HL-60 (cell line): Measurements from ENCODE around the gene C22orf31.

Experiments
- DNase-seq, 2 experiments: peaks; one replicate each; pipeline ENCODE4 v3.0.0-alpha.2; 2010 to 2020; ENCODE audit warnings: low read depth in 1 of 2, low spot score in 1 of 2
- H3K27ac ChIP-seq: fragments of 250-450 bp; sonication (Bioruptor Pico); replicated peaks from 2 replicates; pipeline ENCODE4 v1.5.1; 2020; ENCODE audit warnings: mild to moderate bottlenecking, moderate library complexity
- H3K27me3 ChIP-seq: fragments of 250-450 bp; sonication (Bioruptor Pico); 2 replicates; pipeline ENCODE4 v1.5.1; 2021; ENCODE audit warnings: mild to moderate bottlenecking, moderate library complexity; ENCODE audit not compliant: insufficient read depth, poor library complexity, severe bottlenecking
- H3K4me3 ChIP-seq: replicated peaks from 2 replicates; pipeline ENCODE4 v1.5.1; 2011; ENCODE audit warnings: mild to moderate bottlenecking, control low read depth, low read length; ENCODE audit not compliant: insufficient read depth
- GABPA ChIP-seq: IDR thresholded peaks from 2 replicates; pipeline ENCODE4 v1.6.1; 2012; ENCODE audit warnings: low read depth
- POLR2AphosphoS5 ChIP-seq: IDR thresholded peaks from 2 replicates; pipeline ENCODE4 v1.6.1; 2012; ENCODE audit warnings: low read depth
- SPI1 ChIP-seq: IDR thresholded peaks from 2 replicates; pipeline ENCODE4 v1.6.1; 2012; ENCODE audit warnings: low read depth, mild to moderate bottlenecking, borderline replicate concordance
- TF ChIP-seq, protein P1 (sequence below): IDR thresholded peaks from 2 replicates; pipeline ENCODE4 v1.6.1; 2012; ENCODE audit warnings: low read depth; ENCODE audit not compliant: insufficient replicate concordance
- TF ChIP-seq, protein P2 (sequence below): IDR thresholded peaks from one replicate; pipeline ENCODE4 v1.5.1; 2011; ENCODE audit warnings: low read length, control low read depth, inconsistent platforms; ENCODE audit not compliant: insufficient read depth

C22orf31 gene

DNA sequence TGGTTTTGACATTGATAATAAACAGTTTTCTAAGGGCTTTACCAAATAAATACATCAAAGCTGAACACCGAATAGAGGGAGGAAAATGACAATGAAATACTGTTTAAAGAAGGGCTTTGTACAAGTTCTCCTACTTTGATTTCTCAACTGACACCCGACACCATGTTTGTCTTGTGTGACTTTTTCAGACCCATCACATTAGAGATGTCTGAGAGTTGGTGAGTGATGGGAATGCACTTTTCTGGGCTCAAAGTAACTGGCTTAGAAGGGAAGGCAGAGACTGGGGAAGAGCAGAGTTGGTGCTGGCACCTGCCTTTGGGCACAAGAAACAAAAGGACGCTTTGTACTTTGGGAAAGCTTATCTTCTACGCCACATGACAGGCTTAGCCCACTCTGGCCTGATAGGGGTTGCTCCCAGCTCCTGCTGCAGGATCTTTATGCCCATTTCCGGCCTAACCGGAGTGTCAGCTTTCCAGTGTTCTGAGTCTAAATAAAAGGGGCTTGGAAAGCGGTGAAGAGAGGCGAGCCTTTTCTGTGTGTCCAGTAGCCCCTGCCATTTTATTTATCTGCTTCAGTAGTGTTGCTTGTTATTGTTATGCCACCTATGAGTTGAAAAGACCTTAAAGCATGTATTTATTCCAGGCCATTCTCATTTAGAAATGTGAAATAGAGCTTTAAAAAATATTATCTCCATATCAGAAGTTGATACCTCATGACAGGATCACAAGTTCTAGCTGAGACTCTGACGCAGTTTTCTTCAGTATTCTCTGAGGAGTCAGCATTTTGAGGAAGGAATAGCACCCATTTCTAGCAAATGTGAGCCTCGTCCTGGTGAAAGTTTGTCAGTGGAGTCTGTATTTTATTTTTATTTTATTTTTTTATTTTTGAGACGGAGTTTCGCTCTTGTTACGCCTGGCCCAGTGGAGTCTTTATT, 35.4 kb upstream of the C22orf31 start:
- H3K4me3 ChIP-seq = no peak overlapping the region
- no peak for DNase-seq
- H3K27ac ChIP-seq = no peak overlapping the region
- no peaks in the 10 kb centered on the region for H3K27me3 ChIP-seq
- TF ChIP-seq POLR2AphosphoS5 (no peak), SPI1 (no peak), GABPA (no peak)
- TF ChIP-seq, protein P1, sequence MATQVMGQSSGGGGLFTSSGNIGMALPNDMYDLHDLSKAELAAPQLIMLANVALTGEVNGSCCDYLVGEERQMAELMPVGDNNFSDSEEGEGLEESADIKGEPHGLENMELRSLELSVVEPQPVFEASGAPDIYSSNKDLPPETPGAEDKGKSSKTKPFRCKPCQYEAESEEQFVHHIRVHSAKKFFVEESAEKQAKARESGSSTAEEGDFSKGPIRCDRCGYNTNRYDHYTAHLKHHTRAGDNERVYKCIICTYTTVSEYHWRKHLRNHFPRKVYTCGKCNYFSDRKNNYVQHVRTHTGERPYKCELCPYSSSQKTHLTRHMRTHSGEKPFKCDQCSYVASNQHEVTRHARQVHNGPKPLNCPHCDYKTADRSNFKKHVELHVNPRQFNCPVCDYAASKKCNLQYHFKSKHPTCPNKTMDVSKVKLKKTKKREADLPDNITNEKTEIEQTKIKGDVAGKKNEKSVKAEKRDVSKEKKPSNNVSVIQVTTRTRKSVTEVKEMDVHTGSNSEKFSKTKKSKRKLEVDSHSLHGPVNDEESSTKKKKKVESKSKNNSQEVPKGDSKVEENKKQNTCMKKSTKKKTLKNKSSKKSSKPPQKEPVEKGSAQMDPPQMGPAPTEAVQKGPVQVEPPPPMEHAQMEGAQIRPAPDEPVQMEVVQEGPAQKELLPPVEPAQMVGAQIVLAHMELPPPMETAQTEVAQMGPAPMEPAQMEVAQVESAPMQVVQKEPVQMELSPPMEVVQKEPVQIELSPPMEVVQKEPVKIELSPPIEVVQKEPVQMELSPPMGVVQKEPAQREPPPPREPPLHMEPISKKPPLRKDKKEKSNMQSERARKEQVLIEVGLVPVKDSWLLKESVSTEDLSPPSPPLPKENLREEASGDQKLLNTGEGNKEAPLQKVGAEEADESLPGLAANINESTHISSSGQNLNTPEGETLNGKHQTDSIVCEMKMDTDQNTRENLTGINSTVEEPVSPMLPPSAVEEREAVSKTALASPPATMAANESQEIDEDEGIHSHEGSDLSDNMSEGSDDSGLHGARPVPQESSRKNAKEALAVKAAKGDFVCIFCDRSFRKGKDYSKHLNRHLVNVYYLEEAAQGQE = no peak
- TF ChIP-seq, protein P2, sequence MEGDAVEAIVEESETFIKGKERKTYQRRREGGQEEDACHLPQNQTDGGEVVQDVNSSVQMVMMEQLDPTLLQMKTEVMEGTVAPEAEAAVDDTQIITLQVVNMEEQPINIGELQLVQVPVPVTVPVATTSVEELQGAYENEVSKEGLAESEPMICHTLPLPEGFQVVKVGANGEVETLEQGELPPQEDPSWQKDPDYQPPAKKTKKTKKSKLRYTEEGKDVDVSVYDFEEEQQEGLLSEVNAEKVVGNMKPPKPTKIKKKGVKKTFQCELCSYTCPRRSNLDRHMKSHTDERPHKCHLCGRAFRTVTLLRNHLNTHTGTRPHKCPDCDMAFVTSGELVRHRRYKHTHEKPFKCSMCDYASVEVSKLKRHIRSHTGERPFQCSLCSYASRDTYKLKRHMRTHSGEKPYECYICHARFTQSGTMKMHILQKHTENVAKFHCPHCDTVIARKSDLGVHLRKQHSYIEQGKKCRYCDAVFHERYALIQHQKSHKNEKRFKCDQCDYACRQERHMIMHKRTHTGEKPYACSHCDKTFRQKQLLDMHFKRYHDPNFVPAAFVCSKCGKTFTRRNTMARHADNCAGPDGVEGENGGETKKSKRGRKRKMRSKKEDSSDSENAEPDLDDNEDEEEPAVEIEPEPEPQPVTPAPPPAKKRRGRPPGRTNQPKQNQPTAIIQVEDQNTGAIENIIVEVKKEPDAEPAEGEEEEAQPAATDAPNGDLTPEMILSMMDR = no peak

DNA sequence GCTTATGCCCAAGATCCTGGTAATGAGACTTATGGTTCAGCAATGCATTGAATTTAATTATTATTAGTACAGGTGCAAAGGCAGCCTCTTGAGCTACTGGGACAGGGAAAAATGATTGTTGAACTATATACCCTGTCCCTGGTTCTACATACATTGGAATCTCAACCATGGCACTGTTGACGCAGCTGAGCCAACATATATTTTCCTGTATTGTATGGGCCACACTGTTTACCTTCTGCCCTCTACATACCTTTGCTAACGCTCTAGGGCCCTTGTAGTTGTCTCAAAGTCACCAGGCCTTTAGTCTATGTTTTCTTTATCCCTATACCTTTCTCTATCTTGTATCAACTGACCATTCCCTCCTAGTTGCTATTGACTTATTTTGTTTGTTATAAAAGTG, 33.8 kb upstream of the C22orf31 start:
- H3K27me3 ChIP-seq = no peaks in the 10 kb centered on the region
- no peak overlapping the region for H3K27ac ChIP-seq
- DNase-seq = no peak
- TF ChIP-seq GABPA (no peak), SPI1 (no peak), POLR2AphosphoS5 (no peak)
- TF ChIP-seq, protein P1 = no peak
- TF ChIP-seq, protein P2 = no peak
- no peak overlapping the region for H3K4me3 ChIP-seq

DNA sequence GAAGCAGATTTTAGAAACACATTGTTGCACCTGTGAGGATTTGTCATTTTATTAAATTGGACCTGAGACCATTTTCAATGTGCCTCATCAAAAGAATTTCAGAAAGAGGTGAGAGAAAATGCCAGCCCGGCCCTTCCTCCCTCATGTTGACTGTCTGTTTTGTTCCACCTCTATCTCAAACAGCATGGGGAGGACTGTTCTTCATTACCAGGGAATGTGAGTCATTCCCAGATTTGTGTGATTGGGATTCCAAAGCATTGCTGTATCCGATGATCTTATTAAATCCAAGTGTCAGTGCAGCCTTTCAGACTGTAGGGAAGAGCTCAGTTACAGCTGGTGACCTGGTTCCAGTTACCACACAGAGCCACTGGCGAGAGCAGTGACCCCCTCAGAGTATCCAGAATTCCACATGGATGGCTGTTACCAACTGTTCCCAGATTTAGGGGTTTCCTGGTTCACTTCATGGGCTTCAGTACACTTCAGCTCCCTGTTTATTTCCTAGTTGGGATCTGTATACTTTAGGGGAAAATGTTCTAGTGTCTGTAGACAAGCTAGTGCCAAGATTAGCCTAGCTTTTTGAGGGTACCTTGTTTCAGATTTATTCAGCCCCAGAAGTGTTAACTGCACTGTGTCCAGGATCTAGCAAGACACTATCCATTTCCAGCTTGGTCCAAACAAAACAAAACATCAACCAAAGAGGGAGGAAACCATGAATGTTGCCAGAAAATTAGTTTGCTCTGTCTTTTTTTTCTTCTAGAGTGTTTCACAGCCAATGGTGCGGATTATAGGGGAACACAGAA, 32.1 kb upstream of the C22orf31 start:
- no peak for DNase-seq

GRCh38 chr22:29093030-29093429, 31.4 kb upstream of the C22orf31 start:
- no peak overlapping the region for H3K27ac ChIP-seq
- no peaks in the 10 kb centered on the region for H3K27me3 ChIP-seq
- TF ChIP-seq, protein P2 = no peak
- TF ChIP-seq, protein P1 = no peak
- TF ChIP-seq POLR2AphosphoS5 = no peak
- no peak for DNase-seq
- no peak overlapping the region for H3K4me3 ChIP-seq

More for the DNA sequence above, 32.1 kb upstream of the C22orf31 start:
- no peak for TF ChIP-seq SPI1
- no peak overlapping the region for H3K27ac ChIP-seq
- H3K27me3 ChIP-seq = no peaks in the 10 kb centered on the region
- no peak overlapping the region for H3K4me3 ChIP-seq
